GM12875 (cell line): ENCODE data around the gene TRIM41.
"Not testable (repeated sequence)": the region's sequence is repeated elsewhere in the genome, so short reads cannot be mapped to it uniquely, and the experiment has no call there.

Experiments
- H3K4me3 ChIP-seq: one replicate; pipeline ENCODE4 v1.5.1; 2011; ENCODE audit warnings: low read depth, low read length, control low read depth
- TF ChIP-seq, protein P1 (sequence below): IDR thresholded peaks from 2 replicates; pipeline ENCODE4 v1.5.1; 2011; ENCODE audit warnings: low read depth, mild to moderate bottlenecking, control low read depth, inconsistent platforms, low read length, moderate library complexity, borderline replicate concordance; ENCODE audit not compliant: insufficient read depth

TRIM41 gene

GRCh38 chr5:181207214-181207959 is 15.7 kb upstream of the TRIM41 start:
- TF ChIP-seq, protein P1, sequence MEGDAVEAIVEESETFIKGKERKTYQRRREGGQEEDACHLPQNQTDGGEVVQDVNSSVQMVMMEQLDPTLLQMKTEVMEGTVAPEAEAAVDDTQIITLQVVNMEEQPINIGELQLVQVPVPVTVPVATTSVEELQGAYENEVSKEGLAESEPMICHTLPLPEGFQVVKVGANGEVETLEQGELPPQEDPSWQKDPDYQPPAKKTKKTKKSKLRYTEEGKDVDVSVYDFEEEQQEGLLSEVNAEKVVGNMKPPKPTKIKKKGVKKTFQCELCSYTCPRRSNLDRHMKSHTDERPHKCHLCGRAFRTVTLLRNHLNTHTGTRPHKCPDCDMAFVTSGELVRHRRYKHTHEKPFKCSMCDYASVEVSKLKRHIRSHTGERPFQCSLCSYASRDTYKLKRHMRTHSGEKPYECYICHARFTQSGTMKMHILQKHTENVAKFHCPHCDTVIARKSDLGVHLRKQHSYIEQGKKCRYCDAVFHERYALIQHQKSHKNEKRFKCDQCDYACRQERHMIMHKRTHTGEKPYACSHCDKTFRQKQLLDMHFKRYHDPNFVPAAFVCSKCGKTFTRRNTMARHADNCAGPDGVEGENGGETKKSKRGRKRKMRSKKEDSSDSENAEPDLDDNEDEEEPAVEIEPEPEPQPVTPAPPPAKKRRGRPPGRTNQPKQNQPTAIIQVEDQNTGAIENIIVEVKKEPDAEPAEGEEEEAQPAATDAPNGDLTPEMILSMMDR = no peak

GRCh38 chr5:181207960-181208253 is 15.2 kb upstream of the TRIM41 start:
- no peak overlapping the region for H3K4me3 ChIP-seq
- TF ChIP-seq, protein P1 = no peak

More at GRCh38 chr5:181207214-181207959, 15.7 kb upstream of the TRIM41 start:
- peak overlapping the region; percentile 56 for H3K4me3 ChIP-seq

DNA sequence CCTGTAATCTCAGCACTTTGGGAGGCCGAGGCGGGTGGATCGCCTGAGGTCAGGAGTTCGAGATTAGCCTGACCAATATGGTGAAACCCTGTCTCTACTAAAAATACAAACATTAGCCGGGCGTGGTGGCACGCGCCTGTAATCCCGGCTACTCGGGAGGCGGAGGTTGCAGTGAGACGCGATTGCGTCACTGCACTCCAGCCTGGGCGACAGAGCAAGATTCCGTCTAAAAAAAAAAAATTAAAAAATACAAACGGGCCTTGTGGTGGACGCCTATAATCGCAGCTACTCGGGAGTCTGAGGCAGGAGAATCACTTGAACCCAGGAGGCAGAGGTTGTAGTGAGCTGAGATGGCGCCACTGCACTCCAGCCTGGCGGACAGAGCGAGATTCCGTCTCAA is 14.1 kb upstream of the TRIM41 start:
- not testable (repeated sequence) for H3K4me3 ChIP-seq

DNA sequence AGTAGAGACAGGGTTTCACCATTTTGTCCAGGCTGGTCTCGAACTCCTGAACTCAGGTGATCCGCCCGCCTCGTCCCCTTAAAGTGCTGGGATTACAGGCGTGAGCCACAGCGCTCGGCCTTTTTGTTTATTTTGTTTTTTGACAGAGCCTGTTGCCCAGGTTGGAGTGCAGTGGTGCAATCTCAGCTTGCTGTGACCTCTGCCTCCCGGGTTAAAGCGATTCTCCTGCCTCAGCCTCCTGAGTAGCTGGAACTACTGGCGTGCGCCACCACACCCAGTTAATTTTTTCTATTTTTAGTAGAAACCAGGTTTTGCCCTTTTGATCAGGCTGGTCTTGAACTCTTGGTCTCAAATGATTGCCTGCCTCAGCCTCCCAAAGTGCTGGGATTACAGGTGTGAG is 12.9 kb upstream of the TRIM41 start:
- H3K4me3 ChIP-seq = not testable (repeated sequence)

GRCh38 chr5:181210698-181211097 is 12.4 kb upstream of the TRIM41 start:
- not testable (repeated sequence) for H3K4me3 ChIP-seq

- TF ChIP-seq, protein P1 = no peak
- no peak overlapping the region for H3K4me3 ChIP-seq
These were observed 11.9 kb upstream of the TRIM41 start for GRCh38 chr5:181211208-181211607.

- no peak overlapping the region for H3K4me3 ChIP-seq
- TF ChIP-seq, protein P1 = no peak
These were observed 11.0 kb upstream of the TRIM41 start for GRCh38 chr5:181212080-181212479.

DNA sequence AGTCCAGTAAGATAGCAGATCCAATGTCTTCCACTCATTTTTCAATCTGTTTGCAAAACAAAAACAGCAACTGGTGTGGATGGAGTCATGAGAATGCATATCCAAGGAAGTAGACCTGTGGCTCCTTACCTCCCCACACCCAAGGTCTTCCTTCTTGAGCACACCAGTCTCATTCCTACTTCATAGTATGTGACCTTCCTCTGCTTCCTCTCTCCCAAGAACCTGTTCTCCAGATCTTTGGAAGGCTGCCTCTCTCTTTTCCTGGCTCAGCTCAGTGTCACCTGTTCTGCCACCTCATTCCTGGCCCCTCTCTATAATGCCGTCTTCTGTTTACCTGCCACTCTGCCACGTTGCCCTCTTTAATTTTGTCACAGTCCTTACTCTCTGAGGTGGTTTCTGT is 10.1 kb upstream of the TRIM41 start:
- TF ChIP-seq, protein P1 = no peak

GRCh38 chr5:181214249-181214648 is 8.8 kb upstream of the TRIM41 start:
- H3K4me3 ChIP-seq = not testable (repeated sequence)

More for the DNA sequence above, 10.1 kb upstream of the TRIM41 start:
- H3K4me3 ChIP-seq = no peak overlapping the region
